ENCODE data around the gene BNC2. TPM values are rescaled to one million over a fixed set of nuclear protein-coding genes. Genes with fewer than 3 reads are reported as not detected.

Gene BNC2
- total and polyA plus RNA-seq, 2 of the 4 experiments (the other 2 are of a cell fraction) = 15.5 to 45.2 TPM

GRCh38 chr9:16763946-16764345 lies 106.5 kb downstream of the BNC2 start:
- Histone ChIP-seq H2BK5ac (ENCODE audit: low read depth, low read length, poor library complexity, severe bottlenecking) (no peak overlapping the region), H3K27me3 (ENCODE audit: control insufficient read depth, insufficient read depth, low read length) (no peaks in the 10 kb centered on the region), H3K79me1 (ENCODE audit: low read depth in 1 of 2, low read length in 2 of 2) (peaks cover 35 to 54% of the 10 kb centered on the region in 2 experiments), H3K23ac (ENCODE audit: low read depth, low read length) (no peak overlapping the region), H2AFZ (replicated peaks; ENCODE audit: low read length, poor library complexity) (no peak overlapping the region), H3K18ac (ENCODE audit: low read depth, low read length) (no peak overlapping the region), H3K56ac (ENCODE audit: extremely low read depth, insufficient read depth, low read length) (no peak overlapping the region), H2BK120ac (ENCODE audit: low read depth, low read length) (no peak overlapping the region), H4K8ac (ENCODE audit: low read depth in 2 of 2, low read length in 2 of 2) (no peak overlapping the region), H3K4me1 (ENCODE audit: control insufficient read depth, insufficient read depth, low read length) (peaks cover 4% of the 10 kb centered on the region; the same call in 1 of the 2 replicates), H3K4ac (ENCODE audit: low read depth, low read length) (no peak overlapping the region), H2BK15ac (ENCODE audit: low read depth, low read length) (no peak overlapping the region), H3K9ac (ENCODE audit: low read depth, low read length) (no peak overlapping the region), H3K9me1 (ENCODE audit: insufficient read depth, low read length) (0 out of 2 replicates have a peak, but pooled peaks cover 4% of the 10 kb centered on the region), H3K9me3 (ENCODE audit: control insufficient read depth, insufficient read depth, low read length) (no peaks in the 10 kb centered on the region), H3K4me3 (ENCODE audit: insufficient read depth, low read depth, low read length) (no peak overlapping the region), H2BK20ac (ENCODE audit: low read depth, low read length) (no peak overlapping the region), H3K4me2 (ENCODE audit: low read depth, low read length) (no peak overlapping the region), H3K27ac (ENCODE audit: insufficient read depth, low read length) (no peak overlapping the region), H3K14ac (replicated peaks; ENCODE audit: low read depth, low read length) (no peak overlapping the region), H2AK9ac (replicated peaks; ENCODE audit: low read depth, low read length, poor library complexity) (no peak overlapping the region), H3K36me3 (ENCODE audit: control insufficient read depth, insufficient read depth, low read length) (0 out of 2 replicates have a peak, but pooled peaks cover 1% of the 10 kb centered on the region), H4K5ac (ENCODE audit: low read depth, low read length) (no peak overlapping the region), H2AK5ac (ENCODE audit: low read depth, low read length) (no peak overlapping the region), H4K91ac (ENCODE audit: insufficient read depth, low read depth, low read length) (no peak overlapping the region), H4K20me1 (ENCODE audit: insufficient read depth, low read length) (no peaks in the 10 kb centered on the region; the same call in 1 of the 2 replicates)
- no peak for ATAC-seq (ENCODE audit: low read depth)
- TF ChIP-seq CHD1 (IDR thresholded peaks at IDR 0.05; ENCODE audit: low read depth, low read length) = no peak
- no peak for TF ChIP-seq MAFK (IDR thresholded peaks at IDR 0.05; ENCODE audit: low read depth, low read length)
- no peak for TF ChIP-seq NFE2L2 (IDR thresholded peaks at IDR 0.05; ENCODE audit: low read depth, low read length)
- no peak for TF ChIP-seq BHLHE40 (IDR thresholded peaks at IDR 0.05; ENCODE audit: low read depth, low read length)
- no peak for TF ChIP-seq FOS (IDR thresholded peaks at IDR 0.05; ENCODE audit: low read depth, low read length)
- no peak for TF ChIP-seq MAZ (IDR thresholded peaks at IDR 0.05; ENCODE audit: borderline replicate concordance, low read depth, low read length)
- TF ChIP-seq SMC3 (IDR thresholded peaks at IDR 0.05; ENCODE audit: low read depth, low read length) = no peak
- no peak for TF ChIP-seq RAD21 (IDR thresholded peaks at IDR 0.05; ENCODE audit: low read length)
- no peak for TF ChIP-seq CTCF (conservative IDR thresholded peaks at IDR 0.05; ENCODE audit: low read depth, low read length)
- no peak for TF ChIP-seq RFX5 (IDR thresholded peaks at IDR 0.05; ENCODE audit: low read depth, low read length)
- no peak for TF ChIP-seq USF2 (IDR thresholded peaks at IDR 0.05; ENCODE audit: low read depth, low read length)
- no peak for TF ChIP-seq ELK1 (IDR thresholded peaks at IDR 0.05; ENCODE audit: borderline replicate concordance, low read depth, low read length)
- TF ChIP-seq CEBPB (IDR thresholded peaks at IDR 0.05; ENCODE audit: low read depth, low read length) = no peak
- TF ChIP-seq POLR2A (IDR thresholded peaks at IDR 0.05; ENCODE audit: low read depth, low read length) = no peak
- no peak for TF ChIP-seq RCOR1 (IDR thresholded peaks at IDR 0.05; ENCODE audit: insufficient replicate concordance, low read length)
- no peak for TF ChIP-seq MXI1 (IDR thresholded peaks at IDR 0.05; ENCODE audit: borderline replicate concordance, low read depth, low read length)
- ChIA-PET POLR2A (ENCODE audit: unreplicated experiment) (interaction anchor here (0.6 to 1.1 kb wide), 2 partner anchors 9 to 59 kb away, joined by 5 to 7 read pairs; no protein-coding TSS in a partner anchor), CTCF (no interaction called here)
- no CpG with 5 or more reads among the region's 2 CpGs for WGBS, 2 experiments (ENCODE audit: extremely low coverage in 2 of 2, insufficient read length in 1 of 2)
- dilution Hi-C loops (cut with HindIII; ENCODE audit: low sequenced_read_pairs, unreplicated experiment) (no loop called here), intact Hi-C loops (cut with micrococcal nuclease) (no loop called here), in situ Hi-C loops (cut with MboI; ENCODE audit: low sequenced_read_pairs) (no loop called here)
- BruUV-seq (replicated peaks) = no TSS peak
- DNase-seq = no peak
